ENCODE data around the gene GCNT2.
"Not testable (repeated sequence)": the region's sequence is repeated elsewhere in the genome, so short reads cannot be mapped to it uniquely, and the experiment has no call there.

GCNT2 gene

GRCh38 chr6:10575519-10575918, 54.4 kb downstream of the GCNT2 start:
- not testable (repeated sequence) for H3K27ac ChIP-seq (ENCODE audit: insufficient read depth, low read depth, low read length, poor library complexity, severe bottlenecking); H3K4me3 ChIP-seq (ENCODE audit: insufficient read depth, low read depth, low read length); H3K9me3 ChIP-seq (ENCODE audit: control insufficient read depth, low read length); H3K27me3 ChIP-seq (ENCODE audit: control insufficient read depth, insufficient read depth, low read length, poor library complexity, severe bottlenecking); H3K4me1 ChIP-seq (ENCODE audit: control insufficient read depth, insufficient read depth, low read length); H3K36me3 ChIP-seq (ENCODE audit: control insufficient read depth, insufficient read depth, low read length)
- 93% methylated on average over 2 to 4 of the region's 5 CpGs for WGBS, 2 experiments

- Histone ChIP-seq H3K27ac (ENCODE audit: insufficient read depth, low read depth, low read length, poor library complexity, severe bottlenecking) (no peak overlapping the region), H3K9me3 (ENCODE audit: control insufficient read depth, low read length) (no peaks in the 10 kb centered on the region), H3K4me3 (ENCODE audit: insufficient read depth, low read depth, low read length) (no peak overlapping the region), H3K36me3 (ENCODE audit: control insufficient read depth, insufficient read depth, low read length) (no peaks in the 10 kb centered on the region), H3K4me1 (ENCODE audit: control insufficient read depth, insufficient read depth, low read length) (peaks cover 12% of the 10 kb centered on the region), H3K27me3 (ENCODE audit: control insufficient read depth, insufficient read depth, low read length, poor library complexity, severe bottlenecking) (no peaks in the 10 kb centered on the region)
- WGBS, 2 experiments, result 88 to 92% methylated on average over 4 of the region's 4 CpGs
Measured at GRCh38 chr6:10576226-10576625, 55.1 kb downstream of the GCNT2 start.

- 87% methylated on average over 8 of the region's 8 CpGs for WGBS, 2 experiments
- H3K4me3 ChIP-seq (ENCODE audit: insufficient read depth, low read depth, low read length), result no peak overlapping the region
Measured at GRCh38 chr6:10577112-10577511, 56.0 kb downstream of the GCNT2 start.

GRCh38 chr6:10578723-10579122, 57.6 kb downstream of the GCNT2 start:
- H3K4me3 ChIP-seq (ENCODE audit: insufficient read depth, low read depth, low read length), result no peak overlapping the region
- peaks cover 22% of the 10 kb centered on the region for H3K4me1 ChIP-seq (ENCODE audit: control insufficient read depth, insufficient read depth, low read length)
- H3K9me3 ChIP-seq (ENCODE audit: control insufficient read depth, low read length), result no peaks in the 10 kb centered on the region
- no peak overlapping the region for H3K27ac ChIP-seq (ENCODE audit: insufficient read depth, low read depth, low read length, poor library complexity, severe bottlenecking)
- no peaks in the 10 kb centered on the region for H3K27me3 ChIP-seq (ENCODE audit: control insufficient read depth, insufficient read depth, low read length, poor library complexity, severe bottlenecking)
- no peaks in the 10 kb centered on the region for H3K36me3 ChIP-seq (ENCODE audit: control insufficient read depth, insufficient read depth, low read length)
- 91 to 95% methylated on average over 5 of the region's 5 CpGs for WGBS, 2 experiments

More at GRCh38 chr6:10577112-10577511, 56.0 kb downstream of the GCNT2 start:
- H3K27me3 ChIP-seq (ENCODE audit: control insufficient read depth, insufficient read depth, low read length, poor library complexity, severe bottlenecking), result no peaks in the 10 kb centered on the region
- no peaks in the 10 kb centered on the region for H3K9me3 ChIP-seq (ENCODE audit: control insufficient read depth, low read length)
- peaks cover 12% of the 10 kb centered on the region for H3K4me1 ChIP-seq (ENCODE audit: control insufficient read depth, insufficient read depth, low read length)
- no peak overlapping the region for H3K27ac ChIP-seq (ENCODE audit: insufficient read depth, low read depth, low read length, poor library complexity, severe bottlenecking)
- no peaks in the 10 kb centered on the region for H3K36me3 ChIP-seq (ENCODE audit: control insufficient read depth, insufficient read depth, low read length)

GRCh38 chr6:10579803-10580202, 58.7 kb downstream of the GCNT2 start:
- H3K36me3 ChIP-seq (ENCODE audit: control insufficient read depth, insufficient read depth, low read length), result no peaks in the 10 kb centered on the region
- no peak overlapping the region for H3K27ac ChIP-seq (ENCODE audit: insufficient read depth, low read depth, low read length, poor library complexity, severe bottlenecking)
- no peak overlapping the region for H3K4me3 ChIP-seq (ENCODE audit: insufficient read depth, low read depth, low read length)
- 88 to 92% methylated on average over 4 of the region's 4 CpGs for WGBS, 2 experiments
- H3K4me1 ChIP-seq (ENCODE audit: control insufficient read depth, insufficient read depth, low read length), result peaks cover 33% of the 10 kb centered on the region
- H3K9me3 ChIP-seq (ENCODE audit: control insufficient read depth, low read length), result no peaks in the 10 kb centered on the region
- no peaks in the 10 kb centered on the region for H3K27me3 ChIP-seq (ENCODE audit: control insufficient read depth, insufficient read depth, low read length, poor library complexity, severe bottlenecking)

- no peaks in the 10 kb centered on the region for H3K9me3 ChIP-seq (ENCODE audit: control insufficient read depth, low read length)
- H3K27ac ChIP-seq (ENCODE audit: insufficient read depth, low read depth, low read length, poor library complexity, severe bottlenecking), result no peak overlapping the region
- H3K4me3 ChIP-seq (ENCODE audit: insufficient read depth, low read depth, low read length), result no peak overlapping the region
- WGBS, 2 experiments, result 52 to 62% methylated on average over 7 of the region's 7 CpGs
- H3K27me3 ChIP-seq (ENCODE audit: control insufficient read depth, insufficient read depth, low read length, poor library complexity, severe bottlenecking), result no peaks in the 10 kb centered on the region
- H3K4me1 ChIP-seq (ENCODE audit: control insufficient read depth, insufficient read depth, low read length), result peaks cover 38% of the 10 kb centered on the region
- H3K36me3 ChIP-seq (ENCODE audit: control insufficient read depth, insufficient read depth, low read length), result no peaks in the 10 kb centered on the region
Measured at GRCh38 chr6:10580570-10580969, 59.4 kb downstream of the GCNT2 start.

- WGBS, 2 experiments, result 92 to 93% methylated on average over 3 of the region's 4 CpGs
- H3K27me3 ChIP-seq (ENCODE audit: control insufficient read depth, insufficient read depth, low read length, poor library complexity, severe bottlenecking), result not testable (repeated sequence)
Measured at GRCh38 chr6:10581402-10581801, 60.3 kb downstream of the GCNT2 start.

GRCh38 chr6:10582774-10583508, 61.8 kb downstream of the GCNT2 start:
- Histone ChIP-seq H3K4me1 (ENCODE audit: control insufficient read depth, insufficient read depth, low read length) (peaks cover 46% of the 10 kb centered on the region), H3K36me3 (ENCODE audit: control insufficient read depth, insufficient read depth, low read length) (no peaks in the 10 kb centered on the region), H3K27me3 (ENCODE audit: control insufficient read depth, insufficient read depth, low read length, poor library complexity, severe bottlenecking) (no peaks in the 10 kb centered on the region), H3K9me3 (ENCODE audit: control insufficient read depth, low read length) (no peaks in the 10 kb centered on the region), H3K27ac (ENCODE audit: insufficient read depth, low read depth, low read length, poor library complexity, severe bottlenecking) (peak overlapping the region; percentile 67), H3K4me3 (ENCODE audit: insufficient read depth, low read depth, low read length) (peak overlapping the region; percentile 5)
- 7 to 8% methylated on average over 8 to 10 of the region's 10 CpGs for WGBS, 2 experiments

More at GRCh38 chr6:10581402-10581801, 60.3 kb downstream of the GCNT2 start:
- not testable (repeated sequence) for H3K4me3 ChIP-seq (ENCODE audit: insufficient read depth, low read depth, low read length); H3K9me3 ChIP-seq (ENCODE audit: control insufficient read depth, low read length); H3K36me3 ChIP-seq (ENCODE audit: control insufficient read depth, insufficient read depth, low read length); H3K27ac ChIP-seq (ENCODE audit: insufficient read depth, low read depth, low read length, poor library complexity, severe bottlenecking)
- peaks cover 44% of the 10 kb centered on the region for H3K4me1 ChIP-seq (ENCODE audit: control insufficient read depth, insufficient read depth, low read length)

- Histone ChIP-seq H3K9me3 (ENCODE audit: control insufficient read depth, low read length) (no peaks in the 10 kb centered on the region), H3K4me3 (ENCODE audit: insufficient read depth, low read depth, low read length) (no peak overlapping the region), H3K27me3 (ENCODE audit: control insufficient read depth, insufficient read depth, low read length, poor library complexity, severe bottlenecking) (no peaks in the 10 kb centered on the region), H3K36me3 (ENCODE audit: control insufficient read depth, insufficient read depth, low read length) (no peaks in the 10 kb centered on the region), H3K27ac (ENCODE audit: insufficient read depth, low read depth, low read length, poor library complexity, severe bottlenecking) (peak overlapping the region; percentile 67), H3K4me1 (ENCODE audit: control insufficient read depth, insufficient read depth, low read length) (peaks cover 46% of the 10 kb centered on the region)
- WGBS, 2 experiments, result 7 to 8% methylated on average over 3 of the region's 3 CpGs
Measured at GRCh38 chr6:10583509-10583901, 62.4 kb downstream of the GCNT2 start.

GRCh38 chr6:10584607-10585006, 63.5 kb downstream of the GCNT2 start:
- peak overlapping the region; percentile 83 for H3K27ac ChIP-seq (ENCODE audit: insufficient read depth, low read depth, low read length, poor library complexity, severe bottlenecking)
- H3K9me3 ChIP-seq (ENCODE audit: control insufficient read depth, low read length), result no peaks in the 10 kb centered on the region
- H3K4me1 ChIP-seq (ENCODE audit: control insufficient read depth, insufficient read depth, low read length), result peaks cover 46% of the 10 kb centered on the region
- H3K4me3 ChIP-seq (ENCODE audit: insufficient read depth, low read depth, low read length), result no peak overlapping the region
- WGBS, 2 experiments, result 48 to 51% methylated on average over 3 of the region's 3 CpGs
- no peaks in the 10 kb centered on the region for H3K36me3 ChIP-seq (ENCODE audit: control insufficient read depth, insufficient read depth, low read length)
- H3K27me3 ChIP-seq (ENCODE audit: control insufficient read depth, insufficient read depth, low read length, poor library complexity, severe bottlenecking), result no peaks in the 10 kb centered on the region

Data from ectodermal cell (in vitro differentiated cells).